OCI-LY3 (cell line): ENCODE results near the gene MATN4.

Experiments
- H2AFZ ChIP-seq: fragments of 200-600, 300-600 bp; shearing (Covaris generic); 2 replicates; pipeline ENCODE4 v1.6.0; 2014; ENCODE audit warnings: antibody characterized with exemption, low read depth, low read length
- H3K27ac ChIP-seq: fragments of 200-600, 300-600 bp; sonication (generic); 2 replicates; pipeline ENCODE4 v1.5.1; 2014; ENCODE audit warnings: mild to moderate bottlenecking, low read length, moderate library complexity, mixed read lengths
- H3K27me3 ChIP-seq: fragments of 200-600, 300-600 bp; sonication (generic); 2 replicates; pipeline ENCODE4 v1.6.1; 2014; ENCODE audit warnings: low read depth, low read length, mixed read lengths
- H3K36me3 ChIP-seq: fragments of 200-600, 300-600 bp; sonication (generic); replicated peaks from 2 replicates; pipeline ENCODE3; 2014; ENCODE audit warnings: low read depth, low read length, mixed read lengths
- H3K4me1 ChIP-seq: fragments of 300-600, 200-600 bp; sonication (generic); 2 replicates; pipeline ENCODE4 v1.6.1; 2014; ENCODE audit warnings: low read length, mixed read lengths
- H3K4me2 ChIP-seq: fragments of 200-600, 300-600 bp; sonication (generic); 2 replicates; pipeline ENCODE4 v1.6.1; 2014; ENCODE audit warnings: low read length, mixed read lengths
- H3K4me3 ChIP-seq: fragments of 300-600, 200-600 bp; sonication (generic); 2 replicates; pipeline ENCODE4 v1.5.1; 2014; ENCODE audit warnings: antibody characterized with exemption, mild to moderate bottlenecking, low read length, moderate library complexity
- H3K79me2 ChIP-seq: fragments of 300-600, 200-600 bp; shearing (Covaris generic); 2 replicates; pipeline ENCODE4 v1.6.1; 2014; ENCODE audit warnings: mild to moderate bottlenecking, low read length, mixed read lengths
- H3K9ac ChIP-seq: fragments of 300-600, 200-600 bp; shearing (Covaris generic); 2 replicates; pipeline ENCODE4 v1.6.0; 2014; ENCODE audit warnings: mild to moderate bottlenecking, low read length, moderate library complexity
- H3K9me3 ChIP-seq: fragments of 200-600, 300-600 bp; shearing (Covaris generic); 2 replicates; pipeline ENCODE4 v1.6.1; 2014; ENCODE audit warnings: low read length, mixed read lengths; ENCODE audit not compliant: insufficient read depth
- H4K20me1 ChIP-seq: fragments of 200-600, 300-600 bp; sonication (generic); 2 replicates; pipeline ENCODE4 v1.6.1; 2016; ENCODE audit warnings: low read length, mixed read lengths; ENCODE audit not compliant: insufficient read depth
- CTCF ChIP-seq: fragments of 200-600, 300-600 bp; sonication (generic); IDR thresholded peaks from 2 replicates; pipeline ENCODE4 v1.5.1; 2014; ENCODE audit warnings: antibody characterized with exemption, low read length, low read depth
- EZH2phosphoT487 ChIP-seq: fragments of 200-600 bp; shearing (Covaris generic); IDR thresholded peaks from 2 replicates; pipeline ENCODE4 v1.6.1; 2018; ENCODE audit warnings: antibody characterized with exemption, mixed run types, low read depth

Gene MATN4

DNA sequence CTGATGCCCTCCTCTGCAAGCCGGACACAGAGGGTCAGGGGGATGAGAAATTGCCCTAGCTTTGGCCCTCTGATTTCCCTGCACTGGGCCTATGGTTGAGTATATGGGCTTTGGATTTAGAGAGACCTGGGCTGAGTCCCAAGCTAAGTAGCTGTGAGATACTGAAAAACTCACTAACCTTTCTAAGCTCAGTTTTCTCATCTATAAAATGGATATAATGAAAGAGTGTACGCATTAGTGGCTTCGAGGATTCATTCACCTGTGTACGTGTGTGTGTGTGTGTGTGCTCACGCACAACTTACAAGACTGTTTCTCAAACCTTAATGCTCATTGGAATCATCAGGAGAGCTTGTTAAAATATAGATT is 14.1 kb downstream of the MATN4 start:
- H3K9ac ChIP-seq: no peak overlapping the region
- TF ChIP-seq CTCF: no peak
- no peak for TF ChIP-seq EZH2phosphoT487
- H3K36me3 ChIP-seq: no peaks in the 10 kb centered on the region
- 0 out of 2 replicates have a peak, but pooled peaks cover 3% of the 10 kb centered on the region for H3K9me3 ChIP-seq
- H3K4me1 ChIP-seq: peaks cover 18% of the 10 kb centered on the region
- H3K4me3 ChIP-seq: no peak overlapping the region
- H2AFZ ChIP-seq: no peak overlapping the region
- peaks cover 14% of the 10 kb centered on the region for H3K27me3 ChIP-seq
- no peak overlapping the region for H3K27ac ChIP-seq
- no peaks in the 10 kb centered on the region for H3K79me2 ChIP-seq
- no peak overlapping the region for H3K4me2 ChIP-seq
- no peaks in the 10 kb centered on the region for H4K20me1 ChIP-seq

DNA sequence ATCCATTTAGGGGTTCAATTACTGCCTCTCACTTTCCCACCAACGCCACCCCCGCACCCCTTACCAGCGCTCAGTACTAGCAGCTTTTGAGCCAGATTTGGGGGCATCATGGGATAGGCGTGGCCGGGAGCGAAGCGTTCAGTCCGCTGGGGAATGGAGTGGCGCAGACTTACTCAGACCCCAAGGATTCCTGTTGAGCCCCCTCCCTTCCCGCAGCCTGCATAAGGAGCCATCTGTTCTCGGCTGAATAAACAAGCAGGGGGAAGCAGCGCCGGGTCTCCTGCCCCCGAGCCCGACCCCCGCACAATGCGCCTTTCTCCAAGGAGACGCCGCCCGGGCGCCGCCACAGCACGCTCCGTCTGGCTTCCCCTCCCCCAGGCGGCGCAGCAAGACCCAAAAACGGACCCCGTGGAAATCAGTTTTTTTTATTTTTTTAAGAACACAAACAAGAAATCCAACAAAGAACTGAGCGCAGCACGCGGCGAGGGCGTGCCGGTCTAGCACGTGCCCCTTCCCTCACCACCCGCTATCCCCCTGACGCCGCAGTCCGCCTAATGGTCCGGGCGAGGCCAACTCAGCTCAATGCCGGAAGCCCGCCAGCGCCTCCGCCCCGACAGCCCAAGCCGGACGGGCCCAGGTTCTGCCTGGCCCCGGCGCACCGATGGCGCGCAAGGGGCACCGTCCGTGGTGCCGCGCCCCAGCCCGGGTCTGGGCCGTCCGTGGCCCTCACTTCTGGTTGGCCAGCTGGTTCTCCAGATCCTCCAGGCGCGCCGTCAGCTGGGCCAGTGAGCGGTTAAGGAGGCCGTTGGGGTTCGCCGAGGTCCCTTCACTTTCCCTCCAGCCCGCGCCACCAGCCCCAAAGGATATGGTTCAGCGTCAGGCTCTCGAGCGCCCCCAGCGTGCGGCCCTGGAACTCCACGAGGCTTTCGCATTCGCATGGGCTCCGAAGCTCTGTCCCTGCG is 14.8 kb downstream of the MATN4 start:
- no peak overlapping the region for H2AFZ ChIP-seq

GRCh38 chr20:45292343-45292742 is 15.8 kb downstream of the MATN4 start:
- TF ChIP-seq CTCF (no peak), EZH2phosphoT487 (no peak)
- H3K4me2 ChIP-seq: no peak overlapping the region
- no peak overlapping the region for H2AFZ ChIP-seq
- H3K79me2 ChIP-seq: no peaks in the 10 kb centered on the region
- H4K20me1 ChIP-seq: no peaks in the 10 kb centered on the region
- no peak overlapping the region for H3K9ac ChIP-seq
- no peak overlapping the region for H3K4me3 ChIP-seq
- no peak overlapping the region for H3K27ac ChIP-seq
- peaks cover 18% of the 10 kb centered on the region for H3K4me1 ChIP-seq
- H3K27me3 ChIP-seq: peaks cover 29% of the 10 kb centered on the region
- 0 out of 2 replicates have a peak, but pooled peaks cover 3% of the 10 kb centered on the region for H3K9me3 ChIP-seq
- H3K36me3 ChIP-seq: no peaks in the 10 kb centered on the region

More for the DNA sequence above, 14.8 kb downstream of the MATN4 start:
- no peaks in the 10 kb centered on the region for H3K79me2 ChIP-seq
- no peak overlapping the region for H3K27ac ChIP-seq
- peaks cover 18% of the 10 kb centered on the region for H3K4me1 ChIP-seq
- TF ChIP-seq EZH2phosphoT487: no peak
- TF ChIP-seq CTCF: no peak
- 0 out of 2 replicates have a peak, but pooled peaks cover 3% of the 10 kb centered on the region for H3K9me3 ChIP-seq
- H3K9ac ChIP-seq: no peak overlapping the region
- no peaks in the 10 kb centered on the region for H4K20me1 ChIP-seq
- H3K4me2 ChIP-seq: no peak overlapping the region
- no peaks in the 10 kb centered on the region for H3K36me3 ChIP-seq
- no peak overlapping the region for H3K4me3 ChIP-seq
- H3K27me3 ChIP-seq: peaks cover 21% of the 10 kb centered on the region

GRCh38 chr20:45291526-45291925 is 16.6 kb downstream of the MATN4 start:
- no peak overlapping the region for H3K4me3 ChIP-seq
- H3K79me2 ChIP-seq: no peaks in the 10 kb centered on the region
- H3K4me1 ChIP-seq: peaks cover 18% of the 10 kb centered on the region
- H3K36me3 ChIP-seq: no peaks in the 10 kb centered on the region
- H3K4me2 ChIP-seq: no peak overlapping the region
- no peaks in the 10 kb centered on the region for H4K20me1 ChIP-seq
- no peak overlapping the region for H3K27ac ChIP-seq
- H3K9me3 ChIP-seq: 0 out of 2 replicates have a peak, but pooled peaks cover 3% of the 10 kb centered on the region
- no peak overlapping the region for H2AFZ ChIP-seq
- peaks cover 34% of the 10 kb centered on the region for H3K27me3 ChIP-seq
- TF ChIP-seq CTCF (no peak), EZH2phosphoT487 (no peak)
- no peak overlapping the region for H3K9ac ChIP-seq
